SK-N-SH treated with all-trans-retinoic acid at 6 μM for 48 hours (cell line): ENCODE measurements around the gene TVP23A.
"Not testable (repeated sequence)": the region's sequence is repeated elsewhere in the genome, so short reads cannot be mapped to it uniquely, and the experiment has no call there.

Experiments used
- ATAC-seq: fragments of 200-7000 bp; cut with Tn5 transposase; 3 replicates; pipeline ENCODE4 v1.9.1; 2020; ENCODE audit warnings: mild to moderate bottlenecking, moderate library complexity
- ARNTL ChIP-seq: fragments of 450-650 bp; formaldehyde crosslinking; IDR thresholded peaks from 2 replicates; pipeline ENCODE4 v1.5.0; 2020; ENCODE audit warnings: low read depth, mild to moderate bottlenecking, moderate library complexity, borderline replicate concordance
- CREB5 ChIP-seq: fragments of 250-450 bp; sonication (Bioruptor Pico); IDR thresholded peaks from 2 replicates; pipeline ENCODE4 v1.5.1; 2020; ENCODE audit warnings: low read depth, mild to moderate bottlenecking, moderate library complexity
- CSDC2 ChIP-seq: fragments of 250-450 bp; sonication (Bioruptor Pico); IDR thresholded peaks from 2 replicates; pipeline ENCODE4 v1.5.0; 2020; ENCODE audit warnings: mild to moderate bottlenecking, moderate library complexity
- ESRRG ChIP-seq: fragments of 250-450 bp; sonication (Bioruptor Pico); IDR thresholded peaks from 2 replicates; pipeline ENCODE4 v1.6.1; 2021; ENCODE audit warnings: mild to moderate bottlenecking
- GLIS3 ChIP-seq: fragments of 250-450 bp; sonication (Bioruptor Pico); IDR thresholded peaks from 2 replicates; pipeline ENCODE4 v1.5.0; 2020; ENCODE audit warnings: mild to moderate bottlenecking, moderate library complexity
- ISL1 ChIP-seq: fragments of 250-450 bp; sonication (Bioruptor Pico); IDR thresholded peaks from 2 replicates; pipeline ENCODE4 v2.1.2; 2022; ENCODE audit warnings: mild to moderate bottlenecking, moderate library complexity
- OSR1 ChIP-seq: fragments of 250-450 bp; sonication (Bioruptor Pico); IDR thresholded peaks from 2 replicates; pipeline ENCODE4 v1.8.0; 2022; ENCODE audit warnings: moderate library complexity, mild to moderate bottlenecking, inconsistent platforms
- RARB ChIP-seq: fragments of 250-450 bp; sonication (Bioruptor Pico); IDR thresholded peaks from 2 replicates; pipeline ENCODE4 v1.8.0; 2021; ENCODE audit warnings: mild to moderate bottlenecking, moderate library complexity
- TCF4 ChIP-seq: fragments of 250-450 bp; sonication (Bioruptor Pico); IDR thresholded peaks from 2 replicates; pipeline ENCODE4 v1.8.0; 2021; ENCODE audit warnings: mild to moderate bottlenecking, moderate library complexity, borderline replicate concordance
- TOX ChIP-seq: fragments of 250-450 bp; sonication (Bioruptor Pico); IDR thresholded peaks from 2 replicates; pipeline ENCODE4 v1.8.0; 2021; ENCODE audit warnings: mild to moderate bottlenecking, moderate library complexity, borderline replicate concordance
- ZC3H10 ChIP-seq: fragments of 250-450 bp; sonication (Bioruptor Pico); IDR thresholded peaks from 2 replicates; pipeline ENCODE4 v1.5.1; 2021; ENCODE audit warnings: mild to moderate bottlenecking, moderate library complexity
- ZFP3 ChIP-seq: fragments of 250-450 bp; sonication (Bioruptor Pico); IDR thresholded peaks from 2 replicates; pipeline ENCODE4 v1.5.0; 2020; ENCODE audit warnings: mild to moderate bottlenecking, moderate library complexity
- ZFP30 ChIP-seq: fragments of 450-650 bp; formaldehyde crosslinking; IDR thresholded peaks from 2 replicates; pipeline ENCODE4 v1.5.0; 2022; ENCODE audit warnings: mild to moderate bottlenecking, moderate library complexity
- ZNF565 ChIP-seq: fragments of 450-650 bp; formaldehyde crosslinking; conservative IDR thresholded peaks from 2 replicates; pipeline ENCODE4 v1.5.0; 2020; ENCODE audit warnings: low read depth, mild to moderate bottlenecking, moderate library complexity
- TF ChIP-seq, protein P1 (sequence below): fragments of 250-450 bp; sonication (Bioruptor Pico); IDR thresholded peaks from 2 replicates; pipeline ENCODE4 v1.8.0; 2021; ENCODE audit warnings: low read depth, mild to moderate bottlenecking, moderate library complexity, borderline replicate concordance
- TF ChIP-seq, protein P2 (sequence below): fragments of 250-450 bp; sonication (Bioruptor Pico); IDR thresholded peaks from 2 replicates; pipeline ENCODE4 v1.5.1; 2021; ENCODE audit warnings: mild to moderate bottlenecking, moderate library complexity
- TF ChIP-seq, protein P3 (sequence below): fragments of 250-450 bp; sonication (Bioruptor Pico); IDR thresholded peaks from 2 replicates; pipeline ENCODE4 v1.5.0; 2020; ENCODE audit warnings: mild to moderate bottlenecking, moderate library complexity

The TVP23A gene

DNA sequence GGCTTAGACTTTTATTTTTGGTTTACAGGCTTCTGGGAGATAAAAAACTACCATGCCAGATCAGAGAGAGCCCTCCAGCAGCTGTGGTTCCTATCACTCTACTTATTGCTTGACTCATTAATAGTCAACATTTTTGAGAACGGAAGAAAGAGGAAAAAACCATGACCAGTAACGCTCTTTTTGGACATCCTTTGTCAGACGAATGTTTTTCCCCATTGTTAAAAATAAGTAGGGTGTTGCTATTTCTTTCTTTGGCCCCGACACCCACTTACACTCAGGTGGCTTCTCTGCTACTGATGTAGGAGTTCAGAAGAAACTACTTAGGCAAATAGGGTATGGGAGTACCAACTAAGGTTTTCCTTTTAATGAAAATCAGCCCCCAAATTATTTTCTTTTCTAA, 27.5 kb downstream of the TVP23A start:
- TF ChIP-seq, protein P1, sequence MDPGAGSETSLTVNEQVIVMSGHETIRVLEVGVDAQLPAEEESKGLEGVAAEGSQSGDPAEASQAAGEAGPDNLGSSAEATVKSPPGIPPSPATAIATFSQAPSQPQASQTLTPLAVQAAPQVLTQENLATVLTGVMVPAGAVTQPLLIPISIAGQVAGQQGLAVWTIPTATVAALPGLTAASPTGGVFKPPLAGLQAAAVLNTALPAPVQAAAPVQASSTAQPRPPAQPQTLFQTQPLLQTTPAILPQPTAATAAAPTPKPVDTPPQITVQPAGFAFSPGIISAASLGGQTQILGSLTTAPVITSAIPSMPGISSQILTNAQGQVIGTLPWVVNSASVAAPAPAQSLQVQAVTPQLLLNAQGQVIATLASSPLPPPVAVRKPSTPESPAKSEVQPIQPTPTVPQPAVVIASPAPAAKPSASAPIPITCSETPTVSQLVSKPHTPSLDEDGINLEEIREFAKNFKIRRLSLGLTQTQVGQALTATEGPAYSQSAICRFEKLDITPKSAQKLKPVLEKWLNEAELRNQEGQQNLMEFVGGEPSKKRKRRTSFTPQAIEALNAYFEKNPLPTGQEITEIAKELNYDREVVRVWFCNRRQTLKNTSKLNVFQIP (CRISPR knock-in tag) = no peak
- TF ChIP-seq, protein P2, sequence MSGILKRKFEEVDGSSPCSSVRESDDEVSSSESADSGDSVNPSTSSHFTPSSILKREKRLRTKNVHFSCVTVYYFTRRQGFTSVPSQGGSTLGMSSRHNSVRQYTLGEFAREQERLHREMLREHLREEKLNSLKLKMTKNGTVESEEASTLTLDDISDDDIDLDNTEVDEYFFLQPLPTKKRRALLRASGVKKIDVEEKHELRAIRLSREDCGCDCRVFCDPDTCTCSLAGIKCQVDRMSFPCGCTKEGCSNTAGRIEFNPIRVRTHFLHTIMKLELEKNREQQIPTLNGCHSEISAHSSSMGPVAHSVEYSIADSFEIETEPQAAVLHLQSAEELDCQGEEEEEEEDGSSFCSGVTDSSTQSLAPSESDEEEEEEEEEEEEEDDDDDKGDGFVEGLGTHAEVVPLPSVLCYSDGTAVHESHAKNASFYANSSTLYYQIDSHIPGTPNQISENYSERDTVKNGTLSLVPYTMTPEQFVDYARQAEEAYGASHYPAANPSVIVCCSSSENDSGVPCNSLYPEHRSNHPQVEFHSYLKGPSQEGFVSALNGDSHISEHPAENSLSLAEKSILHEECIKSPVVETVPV (CRISPR knock-in tag) = no peak
- TF ChIP-seq ZNF565 (CRISPR knock-in tag) = no peak
- no peak for TF ChIP-seq ISL1 (CRISPR knock-in tag)
- TF ChIP-seq CREB5 (CRISPR knock-in tag) = no peak
- TF ChIP-seq ZFP30 (CRISPR knock-in tag) = no peak
- TF ChIP-seq ESRRG = no peak
- ATAC-seq = no peak

DNA sequence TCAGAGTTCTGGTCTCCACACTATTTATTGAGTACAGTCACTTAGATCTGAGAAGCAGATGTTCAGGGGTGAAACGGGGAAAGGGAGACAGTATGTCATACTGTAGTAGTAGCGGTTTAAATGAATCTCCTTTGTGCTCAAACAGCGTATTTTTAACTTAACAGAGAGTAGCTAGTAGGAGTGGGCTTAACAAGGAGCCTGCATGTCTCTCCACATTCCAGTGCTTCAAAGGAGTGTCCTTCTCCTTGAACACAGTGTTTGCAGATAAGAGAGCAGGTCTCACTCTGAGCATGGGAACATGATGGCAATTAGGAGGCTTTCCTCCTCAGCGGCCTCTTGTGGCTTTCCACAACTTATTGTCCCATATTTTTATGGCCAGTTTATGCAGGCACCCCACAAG, 30.0 kb downstream of the TVP23A start:
- not testable (repeated sequence) for ATAC-seq

DNA sequence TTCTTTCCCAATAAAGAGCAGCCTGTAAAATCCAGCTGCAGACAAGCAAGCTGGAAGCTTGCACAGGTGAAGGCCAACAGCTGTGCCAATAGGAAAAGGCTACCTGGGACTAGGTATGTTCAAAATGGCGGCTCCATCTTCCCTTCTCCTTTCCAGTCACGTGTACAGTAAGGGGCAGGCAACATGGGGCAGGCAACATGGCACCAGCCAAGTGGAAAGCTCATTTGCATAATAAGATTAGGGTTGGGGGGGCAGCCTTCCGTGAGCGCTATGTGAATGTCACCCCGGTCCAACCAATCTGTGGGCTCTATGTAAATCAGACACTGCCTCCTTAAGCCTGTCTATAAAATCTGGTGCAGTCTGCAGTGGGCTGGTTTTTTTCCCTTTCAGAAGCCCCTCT, 31.3 kb downstream of the TVP23A start:
- ATAC-seq = no peak
- TF ChIP-seq ARNTL (CRISPR knock-in tag) = no peak
- no peak for TF ChIP-seq TOX
- TF ChIP-seq ZFP3 (CRISPR knock-in tag) = no peak
- TF ChIP-seq, protein P1 (CRISPR knock-in tag) = no peak
- TF ChIP-seq TCF4 (CRISPR knock-in tag) = no peak
- TF ChIP-seq, protein P2 (CRISPR knock-in tag) = no peak
- TF ChIP-seq CREB5 (CRISPR knock-in tag) = no peak
- TF ChIP-seq CSDC2 (CRISPR knock-in tag) = no peak
- no peak for TF ChIP-seq RARB (CRISPR knock-in tag)
- no peak for TF ChIP-seq GLIS3 (CRISPR knock-in tag)
- no peak for TF ChIP-seq ESRRG
- TF ChIP-seq OSR1 (CRISPR knock-in tag) = no peak
- TF ChIP-seq, protein P3, sequence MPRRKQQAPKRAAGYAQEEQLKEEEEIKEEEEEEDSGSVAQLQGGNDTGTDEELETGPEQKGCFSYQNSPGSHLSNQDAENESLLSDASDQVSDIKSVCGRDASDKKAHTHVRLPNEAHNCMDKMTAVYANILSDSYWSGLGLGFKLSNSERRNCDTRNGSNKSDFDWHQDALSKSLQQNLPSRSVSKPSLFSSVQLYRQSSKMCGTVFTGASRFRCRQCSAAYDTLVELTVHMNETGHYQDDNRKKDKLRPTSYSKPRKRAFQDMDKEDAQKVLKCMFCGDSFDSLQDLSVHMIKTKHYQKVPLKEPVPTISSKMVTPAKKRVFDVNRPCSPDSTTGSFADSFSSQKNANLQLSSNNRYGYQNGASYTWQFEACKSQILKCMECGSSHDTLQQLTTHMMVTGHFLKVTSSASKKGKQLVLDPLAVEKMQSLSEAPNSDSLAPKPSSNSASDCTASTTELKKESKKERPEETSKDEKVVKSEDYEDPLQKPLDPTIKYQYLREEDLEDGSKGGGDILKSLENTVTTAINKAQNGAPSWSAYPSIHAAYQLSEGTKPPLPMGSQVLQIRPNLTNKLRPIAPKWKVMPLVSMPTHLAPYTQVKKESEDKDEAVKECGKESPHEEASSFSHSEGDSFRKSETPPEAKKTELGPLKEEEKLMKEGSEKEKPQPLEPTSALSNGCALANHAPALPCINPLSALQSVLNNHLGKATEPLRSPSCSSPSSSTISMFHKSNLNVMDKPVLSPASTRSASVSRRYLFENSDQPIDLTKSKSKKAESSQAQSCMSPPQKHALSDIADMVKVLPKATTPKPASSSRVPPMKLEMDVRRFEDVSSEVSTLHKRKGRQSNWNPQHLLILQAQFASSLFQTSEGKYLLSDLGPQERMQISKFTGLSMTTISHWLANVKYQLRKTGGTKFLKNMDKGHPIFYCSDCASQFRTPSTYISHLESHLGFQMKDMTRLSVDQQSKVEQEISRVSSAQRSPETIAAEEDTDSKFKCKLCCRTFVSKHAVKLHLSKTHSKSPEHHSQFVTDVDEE (CRISPR knock-in tag) = no peak
- TF ChIP-seq ISL1 (CRISPR knock-in tag) = no peak
- TF ChIP-seq ZC3H10 (CRISPR knock-in tag) = no peak
